GM18873 (cell line): ENCODE measurements around the gene SLC25A10.

ENCODE experiments used
- ATAC-seq: cut with Tn5 transposase; IDR thresholded peaks from one replicate; pipeline ENCODE4 v1.9.1; 2021; ENCODE audit warnings: mild to moderate bottlenecking, moderate library complexity, moderate number of reproducible peaks; ENCODE audit not compliant: unreplicated experiment, low FRiP score

SLC25A10 gene

DNA sequence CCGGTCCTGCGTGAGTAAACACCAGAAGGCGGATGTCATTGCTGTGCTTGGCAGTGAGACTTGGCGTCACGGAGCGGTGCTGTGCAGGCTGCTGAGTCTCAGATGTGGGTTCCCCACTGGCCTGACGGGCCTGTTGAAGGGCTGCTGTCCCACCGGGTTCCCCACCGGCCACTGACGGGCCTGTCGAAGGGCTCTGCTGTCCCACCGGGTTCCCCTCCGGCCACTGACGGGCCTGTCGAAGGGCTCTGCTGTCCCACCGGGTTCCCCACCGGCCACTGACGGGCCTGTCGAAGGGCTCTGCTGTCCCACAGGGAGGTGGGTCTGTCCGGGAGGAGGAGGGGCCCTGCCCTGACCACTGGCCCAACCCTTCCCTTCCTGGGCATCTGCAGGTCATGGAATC lies 25.5 kb upstream of the SLC25A10 start:
- ATAC-seq: no peak

DNA sequence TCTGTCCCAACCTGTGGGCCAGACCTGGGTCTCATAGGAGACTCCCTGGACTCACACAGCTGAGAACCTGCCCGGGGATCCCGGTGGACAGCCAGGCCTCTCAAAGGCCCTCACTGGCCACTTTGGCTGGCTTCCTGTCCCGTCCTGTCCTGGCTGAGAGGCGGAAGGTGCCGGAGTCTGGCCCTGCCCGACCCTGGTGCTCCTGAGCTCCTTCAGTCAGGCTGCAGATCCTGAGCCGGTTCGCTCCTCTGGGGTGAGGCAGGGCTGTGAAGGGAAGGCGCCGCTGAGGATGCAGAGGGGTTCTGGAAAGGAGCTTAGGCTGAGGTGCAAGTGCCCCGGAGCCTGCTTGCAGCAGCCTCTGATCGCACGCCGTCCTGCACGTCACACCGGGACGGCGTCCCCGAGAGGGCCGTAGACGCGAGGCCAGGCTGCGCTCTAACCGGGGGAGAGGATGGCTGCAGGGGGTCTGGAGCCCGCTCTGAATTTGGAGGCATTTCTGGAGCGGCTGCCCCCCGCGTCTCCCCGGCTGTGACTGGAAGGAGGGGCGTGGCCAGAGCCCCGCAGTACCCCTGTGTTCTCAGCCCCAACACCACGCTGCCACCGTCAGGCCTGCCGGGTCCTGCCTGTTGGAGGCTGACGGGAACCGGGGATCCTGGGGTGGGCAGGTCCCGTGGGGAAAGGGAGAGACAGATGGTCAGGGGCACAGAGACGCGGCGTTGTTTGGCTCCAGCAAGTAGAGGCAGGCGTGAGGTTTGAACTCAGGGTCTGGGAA lies 24.1 kb upstream of the SLC25A10 start:
- no peak for ATAC-seq

DNA sequence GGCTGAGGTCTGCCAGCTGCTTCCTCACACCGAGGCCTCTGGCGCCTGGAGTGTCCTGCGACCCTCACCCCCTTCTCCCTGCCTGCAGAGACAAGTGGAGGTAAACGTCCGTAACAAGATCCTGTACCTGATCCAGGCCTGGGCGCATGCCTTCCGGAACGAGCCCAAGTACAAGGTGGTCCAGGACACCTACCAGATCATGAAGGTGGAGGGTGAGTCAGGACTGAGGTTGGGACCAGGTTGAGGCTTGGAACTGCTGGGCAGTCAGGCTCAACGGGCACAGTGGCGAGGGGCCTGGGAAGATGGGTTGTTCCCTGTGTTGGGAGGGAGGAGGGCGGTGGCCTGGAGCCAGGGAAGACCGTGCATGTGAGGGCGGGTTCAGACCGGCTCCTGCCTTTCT lies 23.5 kb upstream of the SLC25A10 start:
- no peak for ATAC-seq

DNA sequence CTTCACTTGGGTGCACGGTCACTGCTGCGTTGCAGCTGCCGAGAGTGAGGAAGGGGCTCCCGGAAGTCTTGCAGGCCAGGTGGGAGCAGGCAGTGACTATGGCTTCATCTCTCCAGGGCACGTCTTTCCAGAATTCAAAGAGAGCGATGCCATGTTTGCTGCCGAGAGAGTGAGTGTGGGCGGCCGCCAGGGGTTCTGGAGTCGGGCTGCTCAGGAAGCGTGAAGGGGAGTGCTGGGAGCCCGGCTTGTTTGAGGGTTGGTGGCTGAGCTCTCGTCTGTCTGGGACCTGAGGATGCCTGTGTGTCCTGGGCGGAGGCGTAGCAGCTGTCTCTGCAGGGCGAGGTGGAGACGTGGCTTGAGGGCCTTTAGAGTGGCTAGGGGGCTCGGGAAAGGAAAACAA lies 22.0 kb upstream of the SLC25A10 start:
- ATAC-seq: no peak

DNA sequence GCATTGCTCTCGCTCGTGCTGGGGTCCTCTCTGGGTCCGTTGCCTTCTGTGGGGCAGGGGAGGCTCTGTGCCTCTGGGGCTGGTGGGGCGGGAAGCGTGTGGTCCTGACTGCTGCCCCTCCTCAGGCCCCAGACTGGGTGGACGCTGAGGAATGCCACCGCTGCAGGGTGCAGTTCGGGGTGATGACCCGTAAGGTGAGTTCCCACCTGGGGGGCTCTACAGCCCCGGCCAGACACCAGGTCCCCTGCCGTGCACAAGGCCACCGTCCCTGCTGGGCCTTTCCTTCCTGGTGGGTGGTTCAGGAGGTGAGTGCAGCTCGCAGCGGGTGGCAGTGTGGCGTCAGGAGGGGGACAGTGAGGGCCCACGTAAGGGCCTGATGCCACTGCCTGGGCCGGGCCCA lies 21.5 kb upstream of the SLC25A10 start:
- ATAC-seq: no peak

DNA sequence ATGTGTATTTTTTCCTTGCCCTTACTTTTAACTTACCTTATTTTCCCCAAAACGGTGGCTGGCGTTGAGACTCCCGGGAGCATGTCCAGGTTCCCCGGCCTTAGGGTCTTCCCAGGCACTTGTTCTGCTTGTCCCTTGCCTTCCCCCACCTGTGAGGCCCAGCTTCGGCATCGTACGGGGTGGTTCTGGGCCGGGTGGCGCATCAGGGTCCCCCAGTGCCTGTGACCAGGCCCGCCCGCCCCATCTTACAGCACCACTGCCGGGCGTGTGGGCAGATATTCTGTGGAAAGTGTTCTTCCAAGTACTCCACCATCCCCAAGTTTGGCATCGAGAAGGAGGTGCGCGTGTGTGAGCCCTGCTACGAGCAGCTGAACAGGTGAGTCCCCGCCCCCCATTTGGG lies 20.9 kb upstream of the SLC25A10 start:
- ATAC-seq: no peak

DNA sequence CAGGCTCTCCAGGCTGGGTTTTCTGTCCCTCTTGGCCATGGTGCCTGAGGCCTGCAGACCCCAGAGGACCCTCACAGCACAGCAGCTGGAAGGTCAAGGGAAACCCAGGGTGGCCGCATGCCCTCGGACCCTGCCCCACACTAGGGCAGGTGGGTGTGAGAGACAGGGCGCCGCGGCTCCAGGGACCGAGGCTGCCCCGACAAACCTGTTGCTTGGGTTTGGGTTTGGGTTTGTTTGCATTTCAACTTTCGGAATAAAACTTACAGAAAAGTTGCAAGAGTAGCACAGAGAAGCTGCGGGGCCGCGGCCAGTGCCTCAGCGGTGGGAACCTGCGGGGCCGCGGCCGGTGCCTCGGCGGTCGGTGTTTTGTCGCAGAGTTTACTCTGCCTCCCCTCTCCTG lies 20.5 kb upstream of the SLC25A10 start:
- ATAC-seq: no peak

DNA sequence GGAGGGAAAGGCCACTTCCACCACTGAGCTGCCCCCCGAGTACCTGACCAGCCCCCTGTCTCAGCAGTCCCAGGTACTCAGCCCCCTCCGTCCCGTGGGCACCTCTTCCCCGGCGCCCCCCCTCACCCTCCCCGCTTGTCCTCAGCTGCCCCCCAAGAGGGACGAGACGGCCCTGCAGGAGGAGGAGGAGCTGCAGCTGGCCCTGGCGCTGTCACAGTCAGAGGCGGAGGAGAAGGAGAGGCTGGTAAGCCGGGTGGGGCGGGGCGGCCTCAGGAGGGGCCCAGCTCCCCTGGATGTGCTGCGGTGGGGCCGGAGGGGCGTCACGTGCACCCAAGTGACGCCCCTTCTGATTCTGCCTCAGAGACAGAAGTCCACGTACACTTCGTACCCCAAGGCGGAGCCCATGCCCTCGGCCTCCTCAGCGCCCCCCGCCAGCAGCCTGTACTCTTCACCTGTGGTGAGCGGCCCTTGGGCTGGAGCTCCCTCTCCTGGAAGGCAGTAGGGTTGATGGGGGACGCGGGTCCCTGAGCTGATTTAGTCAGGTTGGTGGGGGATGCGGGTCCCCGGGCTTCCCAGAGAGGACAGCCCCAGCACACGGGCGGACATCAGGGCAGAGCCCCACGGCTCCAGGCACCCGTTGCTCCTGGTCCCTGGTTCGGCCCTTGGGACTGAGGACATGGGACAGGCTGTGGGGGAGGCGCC lies 18.4 kb upstream of the SLC25A10 start:
- ATAC-seq: no peak

DNA sequence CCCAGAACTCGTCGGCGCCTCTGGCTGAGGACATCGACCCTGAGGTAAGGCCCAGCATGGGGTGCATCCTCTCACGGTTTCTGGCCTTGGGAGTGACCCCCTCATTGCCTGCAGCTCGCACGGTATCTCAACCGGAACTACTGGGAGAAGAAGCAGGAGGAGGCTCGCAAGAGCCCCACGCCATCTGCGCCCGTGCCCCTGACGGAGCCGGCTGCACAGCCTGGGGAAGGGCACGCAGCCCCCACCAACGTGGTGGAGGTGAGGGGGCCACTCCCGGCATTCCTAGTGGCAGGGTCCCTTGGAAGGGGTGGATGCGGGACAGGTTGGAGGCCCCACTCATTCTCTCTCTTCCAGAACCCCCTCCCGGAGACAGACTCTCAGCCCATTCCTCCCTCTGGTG lies 17.3 kb upstream of the SLC25A10 start:
- ATAC-seq: no peak

DNA sequence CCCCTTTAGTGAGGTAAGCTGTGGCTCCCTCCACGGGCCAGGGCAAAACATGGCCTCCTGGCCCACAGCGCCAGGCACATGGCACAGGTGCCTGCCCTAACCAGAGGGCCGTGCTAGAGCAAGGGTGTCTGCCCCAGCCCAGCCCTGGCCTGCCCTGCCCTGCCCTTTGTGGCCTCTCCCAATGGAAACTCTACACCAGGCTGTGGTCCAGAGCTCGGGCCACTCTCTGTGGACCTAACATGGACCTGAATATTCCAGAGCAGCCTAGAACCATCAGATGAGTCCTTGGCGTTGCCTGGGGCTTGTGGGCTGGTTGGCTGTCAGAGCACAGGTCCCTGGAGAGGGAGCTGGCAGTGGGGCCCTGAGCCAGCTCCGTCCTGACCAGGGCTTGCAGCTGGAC lies 16.9 kb upstream of the SLC25A10 start:
- no peak for ATAC-seq

DNA sequence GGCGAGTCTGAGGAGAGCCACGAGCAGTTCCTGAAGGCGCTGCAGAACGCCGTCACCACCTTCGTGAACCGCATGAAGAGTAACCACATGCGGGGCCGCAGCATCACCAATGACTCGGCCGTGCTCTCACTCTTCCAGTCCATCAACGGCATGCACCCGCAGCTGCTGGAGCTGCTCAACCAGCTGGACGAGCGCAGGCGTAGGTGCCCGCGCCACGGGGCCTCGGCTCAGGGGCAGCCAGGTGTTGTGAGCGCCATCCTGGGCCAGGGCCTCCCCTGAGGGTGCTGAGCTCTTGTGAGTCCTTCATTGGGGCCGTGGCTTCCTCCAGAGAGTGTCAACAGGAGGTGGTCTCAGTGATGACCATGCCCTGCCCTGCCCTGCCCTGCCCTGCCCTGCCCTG lies 16.3 kb upstream of the SLC25A10 start:
- ATAC-seq: no peak

DNA sequence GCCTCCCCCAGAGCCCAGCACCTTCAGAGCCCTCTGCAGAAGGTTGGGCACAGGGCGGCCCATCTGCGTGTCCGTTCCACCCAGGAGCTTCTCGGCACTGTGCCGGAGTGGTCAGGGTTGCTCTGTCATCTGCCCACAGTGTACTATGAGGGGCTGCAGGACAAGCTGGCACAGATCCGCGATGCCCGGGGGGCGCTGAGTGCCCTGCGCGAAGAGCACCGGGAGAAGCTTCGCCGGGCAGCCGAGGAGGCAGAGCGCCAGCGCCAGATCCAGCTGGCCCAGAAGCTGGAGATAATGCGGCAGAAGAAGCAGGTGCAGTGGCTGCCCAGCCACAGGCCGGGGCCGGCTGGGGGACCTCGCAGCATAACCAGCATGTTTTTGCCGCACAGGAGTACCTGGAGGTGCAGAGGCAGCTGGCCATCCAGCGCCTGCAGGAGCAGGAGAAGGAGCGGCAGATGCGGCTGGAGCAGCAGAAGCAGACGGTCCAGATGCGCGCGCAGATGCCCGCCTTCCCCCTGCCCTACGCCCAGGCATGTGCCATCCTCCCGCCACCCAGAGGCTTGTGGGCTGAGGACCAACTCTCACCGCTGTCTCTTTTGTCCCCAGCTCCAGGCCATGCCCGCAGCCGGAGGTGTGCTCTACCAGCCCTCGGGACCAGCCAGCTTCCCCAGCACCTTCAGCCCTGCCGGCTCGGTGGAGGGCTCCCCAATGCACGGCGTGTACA lies 15.7 kb upstream of the SLC25A10 start:
- ATAC-seq: no peak

DNA sequence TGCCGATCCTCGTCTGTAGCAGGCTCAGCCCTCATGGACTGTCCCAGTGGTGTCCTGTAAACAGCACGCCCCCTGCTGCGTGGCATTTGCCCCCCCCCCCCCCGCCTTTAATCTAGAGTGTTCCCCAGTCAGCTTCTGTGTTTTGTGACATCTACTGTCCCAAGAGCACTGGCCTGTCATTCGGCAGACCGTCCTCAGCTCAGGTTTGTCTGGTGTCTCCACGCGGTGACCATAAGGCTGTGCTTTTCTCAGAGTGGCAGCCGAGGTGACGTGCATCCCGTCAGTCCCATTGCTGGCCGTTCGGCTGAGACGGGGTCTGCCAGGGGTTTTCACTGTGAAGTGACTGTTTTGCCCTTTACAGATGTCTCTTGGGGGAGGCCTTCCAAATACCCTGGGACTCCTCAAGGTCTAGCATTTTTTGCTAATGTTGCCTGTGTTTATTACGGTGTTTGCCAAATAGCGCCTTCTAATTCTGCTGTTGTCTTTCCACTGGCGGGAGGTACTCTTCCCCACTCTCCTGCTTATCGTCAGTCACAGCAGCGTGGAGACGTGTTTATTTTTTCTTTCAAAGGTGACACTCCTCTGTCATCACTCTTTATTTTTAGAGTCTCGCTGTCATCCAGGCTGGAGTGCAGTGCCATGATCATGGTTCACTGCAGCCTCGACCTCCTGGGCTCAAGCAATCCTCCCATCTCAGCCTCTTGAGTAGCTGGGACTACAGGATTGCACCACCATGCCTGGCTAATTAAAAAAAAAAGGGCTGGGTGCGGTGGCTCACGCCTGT lies 14.6 kb upstream of the SLC25A10 start:
- ATAC-seq: no peak

DNA sequence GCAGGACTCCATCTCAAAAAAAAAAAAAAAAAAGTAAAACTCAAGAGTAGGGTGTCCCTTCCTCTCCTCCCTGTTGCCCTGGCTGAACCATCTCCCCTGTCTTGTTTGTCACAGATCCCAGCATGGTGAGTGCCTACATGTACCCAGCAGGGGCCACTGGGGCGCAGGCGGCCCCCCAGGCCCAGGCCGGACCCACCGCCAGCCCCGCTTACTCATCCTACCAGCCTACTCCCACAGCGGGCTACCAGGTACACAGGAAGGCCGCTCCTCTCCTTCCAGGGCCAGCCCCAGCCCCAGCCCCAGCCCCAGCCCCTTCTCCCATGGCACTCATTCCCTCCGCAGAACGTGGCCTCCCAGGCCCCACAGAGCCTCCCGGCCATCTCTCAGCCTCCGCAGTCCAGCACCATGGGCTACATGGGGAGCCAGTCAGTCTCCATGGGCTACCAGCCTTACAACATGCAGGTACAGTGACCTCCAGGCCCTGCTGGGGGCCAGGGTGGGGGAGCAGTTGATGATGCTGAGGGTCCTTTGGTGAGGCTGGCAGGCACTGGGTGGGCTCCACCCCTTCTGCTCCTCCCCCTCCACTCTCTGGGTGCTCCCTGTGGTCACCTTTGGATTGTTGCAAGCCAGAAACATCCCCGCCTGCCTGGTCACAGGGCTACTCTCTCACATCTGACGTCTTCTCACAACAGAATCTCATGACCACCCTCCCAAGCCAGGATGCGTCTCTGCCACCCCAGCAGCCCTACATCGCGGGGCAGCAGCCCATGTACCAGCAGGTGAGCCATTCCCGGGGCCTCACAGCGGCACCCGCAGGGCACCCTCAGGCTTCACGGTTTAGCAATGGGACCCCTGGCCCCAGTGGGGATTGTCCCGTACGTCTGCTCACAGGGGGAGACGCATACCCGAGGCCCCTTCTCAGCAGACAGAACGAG lies 11.5 kb upstream of the SLC25A10 start:
- ATAC-seq: no peak

DNA sequence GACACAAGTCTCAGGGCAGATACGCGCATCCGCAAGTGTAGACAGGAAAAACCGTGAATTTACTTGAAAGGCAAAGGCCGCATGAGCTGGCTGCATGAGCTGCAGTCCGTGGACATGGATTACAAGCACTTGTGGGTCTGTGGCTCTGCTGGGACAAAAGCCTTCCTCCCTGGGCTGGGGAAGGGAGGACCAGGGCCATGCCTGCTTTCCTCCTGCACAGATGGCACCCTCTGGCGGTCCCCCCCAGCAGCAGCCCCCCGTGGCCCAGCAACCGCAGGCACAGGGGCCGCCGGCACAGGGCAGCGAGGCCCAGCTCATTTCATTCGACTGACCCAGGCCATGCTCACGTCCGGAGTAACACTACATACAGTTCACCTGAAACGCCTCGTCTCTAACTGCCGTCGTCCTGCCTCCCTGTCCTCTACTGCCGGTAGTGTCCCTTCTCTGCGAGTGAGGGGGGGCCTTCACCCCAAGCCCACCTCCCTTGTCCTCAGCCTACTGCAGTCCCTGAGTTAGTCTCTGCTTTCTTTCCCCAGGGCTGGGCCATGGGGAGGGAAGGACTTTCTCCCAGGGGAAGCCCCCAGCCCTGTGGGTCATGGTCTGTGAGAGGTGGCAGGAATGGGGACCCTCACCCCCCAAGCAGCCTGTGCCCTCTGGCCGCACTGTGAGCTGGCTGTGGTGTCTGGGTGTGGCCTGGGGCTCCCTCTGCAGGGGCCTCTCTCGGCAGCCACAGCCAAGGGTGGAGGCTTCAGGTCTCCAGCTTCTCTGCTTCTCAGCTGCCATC lies 10.6 kb upstream of the SLC25A10 start:
- no peak for ATAC-seq

DNA sequence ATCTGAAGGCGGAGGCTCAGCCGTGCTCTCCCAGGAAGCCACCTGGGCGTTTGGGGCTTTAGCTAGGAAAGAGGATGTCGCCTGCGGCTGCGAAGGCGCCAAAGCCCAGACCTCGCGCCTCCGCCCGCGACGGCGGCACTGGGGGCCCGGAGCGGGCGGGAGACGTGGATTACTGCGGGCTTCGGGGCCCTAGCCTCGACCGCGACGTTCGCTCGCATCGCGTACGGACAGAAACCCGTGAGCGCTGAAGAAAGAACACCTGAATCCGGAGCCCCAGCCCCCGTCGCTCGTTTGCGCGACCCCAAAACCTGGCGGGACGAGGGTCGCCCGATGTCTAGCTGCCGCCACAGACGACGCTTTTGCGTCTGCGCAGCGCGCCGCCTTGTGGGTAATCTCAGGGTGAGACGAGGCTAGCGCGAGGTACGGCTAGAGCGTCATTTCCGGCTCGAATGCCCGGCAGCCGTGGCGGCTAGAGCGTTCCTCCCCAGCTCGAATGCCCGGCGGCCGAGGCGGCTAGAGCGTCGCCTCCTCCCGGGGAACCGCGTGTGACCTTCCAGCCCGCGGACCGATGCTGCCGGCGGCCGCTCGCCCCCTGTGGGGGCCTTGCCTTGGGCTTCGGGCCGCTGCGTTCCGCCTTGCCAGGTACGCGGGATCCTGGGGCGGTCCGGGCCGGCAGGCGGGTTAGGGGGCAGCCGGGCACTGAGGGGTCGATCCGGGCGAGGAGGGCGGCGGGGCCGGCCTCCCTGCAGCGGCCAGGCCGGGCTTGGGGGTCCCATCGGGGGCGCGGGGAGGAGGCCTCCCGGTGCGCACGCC lies 8.9 kb upstream of the SLC25A10 start, which contains the start of gene MRPL12:
Gene MRPL12, plus strand, starts transcription at position 434 of the 813 bp plus-strand sequence. Its CDS starts 135 bp downstream, at position 569.
- peak; percentile 75 for ATAC-seq

DNA sequence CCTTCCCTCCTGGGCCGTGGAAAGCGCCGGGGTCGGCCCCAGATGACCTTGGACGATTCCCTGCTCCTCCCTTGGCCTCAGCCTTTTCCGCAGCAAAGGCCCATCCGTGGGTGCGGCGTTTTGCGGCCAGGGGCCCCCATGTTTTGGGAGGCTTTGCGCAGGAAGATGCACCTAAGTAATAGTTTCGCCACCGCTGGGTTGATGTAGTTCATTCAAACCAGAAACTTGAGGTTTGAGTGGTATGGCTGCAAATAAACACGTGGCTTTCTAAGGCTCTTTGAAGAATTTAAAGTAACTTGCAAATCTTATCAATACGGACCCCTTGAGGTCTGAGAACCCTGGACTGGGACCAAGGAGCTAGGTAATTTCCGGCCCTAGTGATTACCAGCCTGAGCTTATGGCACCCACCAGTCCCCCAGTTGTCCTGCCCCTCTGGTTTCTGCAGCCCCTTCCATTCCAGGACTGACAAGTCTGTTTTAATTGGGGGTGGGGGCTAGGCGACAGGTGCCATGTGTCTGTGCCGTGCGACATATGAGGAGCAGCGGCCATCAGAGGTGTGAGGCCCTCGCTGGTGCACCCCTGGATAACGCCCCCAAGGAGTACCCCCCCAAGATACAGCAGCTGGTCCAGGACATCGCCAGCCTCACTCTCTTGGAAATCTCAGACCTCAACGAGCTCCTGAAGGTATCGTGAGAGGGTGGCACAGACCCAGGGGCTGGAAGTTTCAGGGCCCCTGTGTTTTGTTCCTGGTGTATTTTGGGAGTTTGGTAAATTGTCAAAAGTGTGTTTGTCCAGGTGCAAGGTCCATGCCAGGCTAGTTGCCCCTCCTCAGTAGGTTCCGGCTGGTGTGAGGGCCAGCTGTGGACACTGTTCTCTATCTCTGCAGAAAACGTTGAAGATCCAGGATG lies 8.1 kb upstream of the SLC25A10 start:
- no peak for ATAC-seq
